ENCODE measurements around the gene AFTPH.

Gene AFTPH

DNA sequence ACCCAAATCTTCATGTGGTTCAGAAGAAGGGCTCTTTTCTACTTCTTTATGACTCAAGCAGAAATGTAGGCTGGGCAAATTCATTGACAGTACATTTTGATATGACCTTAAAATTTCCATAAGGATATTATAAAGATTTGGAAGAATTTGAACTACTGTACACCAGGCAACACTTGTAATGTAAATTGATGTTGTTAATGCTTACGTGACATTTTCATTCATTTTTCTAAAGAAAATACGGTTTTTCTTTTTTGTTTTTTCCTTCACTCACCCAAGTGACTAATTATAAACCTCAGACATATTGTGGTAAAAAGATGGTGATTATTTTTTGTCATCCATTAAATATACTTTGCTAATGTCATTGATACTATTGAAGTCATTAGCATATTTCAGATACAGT is 17.4 kb downstream of the AFTPH start:
- Histone ChIP-seq H3K4me2 (ENCODE audit: low read depth, low read length, poor library complexity, severe bottlenecking) (no peak overlapping the region), H3K4me3 (ENCODE audit: insufficient read depth, low read length, poor library complexity, severe bottlenecking) (no peak overlapping the region), H3K9me2 (replicated peaks; ENCODE audit: insufficient read depth, low read length) (no peaks in the 10 kb centered on the region), H4K20me1 (ENCODE audit: low read depth, low read length) (peaks cover 15% of the 10 kb centered on the region; the same call in 1 of the 2 replicates), H3K9me3 (ENCODE audit: insufficient read depth, low read length) (no peaks in the 10 kb centered on the region), H3K79me2 (ENCODE audit: insufficient read depth, low read length) (peaks cover 79% of the 10 kb centered on the region), H3K36me3 (ENCODE audit: low read length) (no peaks in the 10 kb centered on the region), H3K9ac (ENCODE audit: low read length) (no peak overlapping the region), H2AFZ (ENCODE audit: low read depth, low read length, severe bottlenecking) (no peak overlapping the region), H3F3A (ENCODE audit: insufficient read depth) (peaks cover 5% of the 10 kb centered on the region; the same call in 1 of the 2 replicates), H3K27ac (ENCODE audit: low read depth, low read length) (no peak overlapping the region), H3K27me3 (ENCODE audit: low read length) (no peaks in the 10 kb centered on the region)
- TF ChIP-seq CTCF (IDR thresholded peaks at IDR 0.05; ENCODE audit: insufficient read depth, low read length, poor library complexity, severe bottlenecking) (no peak), EZH2phosphoT487 (conservative IDR thresholded peaks at IDR 0.05; ENCODE audit: low read length) (no peak)

DNA sequence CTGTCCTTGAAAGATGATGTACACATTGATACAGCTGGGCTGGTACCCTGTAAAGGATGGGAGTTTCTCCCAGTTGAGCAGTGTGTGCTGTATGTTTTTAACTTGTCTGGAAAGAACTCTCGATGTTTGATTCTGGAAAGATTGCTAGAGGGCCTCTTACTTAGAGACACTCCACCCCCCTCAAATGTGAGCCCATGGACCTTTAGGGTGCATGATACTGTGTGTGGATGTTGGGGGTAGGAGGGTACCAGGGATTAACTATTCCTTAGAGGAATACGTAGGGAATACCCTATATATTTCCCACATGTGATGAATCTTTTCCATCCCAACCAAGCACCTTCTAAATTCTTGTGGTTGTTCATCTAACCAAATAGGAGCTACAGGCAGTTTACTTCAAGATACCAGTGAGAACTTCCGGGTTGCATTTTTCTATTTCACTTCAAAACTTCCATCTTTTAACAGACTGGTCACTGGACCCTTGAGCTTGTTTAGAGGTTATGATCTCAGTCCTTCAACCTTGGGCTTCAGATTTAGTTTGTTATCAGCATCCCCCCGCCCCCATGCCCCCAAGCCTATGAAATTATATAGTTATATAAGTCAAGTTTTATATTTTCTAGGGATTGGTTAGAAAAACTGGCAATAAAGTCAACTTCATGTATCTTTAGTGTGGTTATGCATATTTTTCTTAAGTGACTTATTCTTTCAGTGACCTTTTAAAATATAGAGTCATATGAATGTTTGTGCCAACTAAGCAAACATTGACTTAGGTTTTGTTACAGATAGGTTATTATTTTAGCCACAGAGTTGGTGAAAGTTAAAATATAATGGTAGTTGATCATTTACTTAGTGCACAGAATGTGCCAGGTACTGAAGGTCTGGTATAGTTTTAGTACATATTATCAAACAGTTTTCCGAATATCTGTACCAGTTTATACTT is 18.2 kb downstream of the AFTPH start:
- Histone ChIP-seq H3K36me3 (ENCODE audit: low read length) (no peaks in the 10 kb centered on the region), H3F3A (ENCODE audit: insufficient read depth) (peaks cover 5% of the 10 kb centered on the region; the same call in 1 of the 2 replicates), H3K9me3 (ENCODE audit: insufficient read depth, low read length) (no peaks in the 10 kb centered on the region), H3K9me2 (replicated peaks; ENCODE audit: insufficient read depth, low read length) (no peaks in the 10 kb centered on the region), H3K4me3 (ENCODE audit: insufficient read depth, low read length, poor library complexity, severe bottlenecking) (no peak overlapping the region), H4K20me1 (ENCODE audit: low read depth, low read length) (peaks cover 11% of the 10 kb centered on the region; the same call in 1 of the 2 replicates), H3K79me2 (ENCODE audit: insufficient read depth, low read length) (peaks cover 82% of the 10 kb centered on the region), H3K4me2 (ENCODE audit: low read depth, low read length, poor library complexity, severe bottlenecking) (no peak overlapping the region), H3K27me3 (ENCODE audit: low read length) (no peaks in the 10 kb centered on the region), H2AFZ (ENCODE audit: low read depth, low read length, severe bottlenecking) (no peak overlapping the region), H3K9ac (ENCODE audit: low read length) (no peak overlapping the region), H3K27ac (ENCODE audit: low read depth, low read length) (no peak overlapping the region)
- TF ChIP-seq CTCF (IDR thresholded peaks at IDR 0.05; ENCODE audit: insufficient read depth, low read length, poor library complexity, severe bottlenecking) (no peak), EZH2phosphoT487 (conservative IDR thresholded peaks at IDR 0.05; ENCODE audit: low read length) (no peak)

DNA sequence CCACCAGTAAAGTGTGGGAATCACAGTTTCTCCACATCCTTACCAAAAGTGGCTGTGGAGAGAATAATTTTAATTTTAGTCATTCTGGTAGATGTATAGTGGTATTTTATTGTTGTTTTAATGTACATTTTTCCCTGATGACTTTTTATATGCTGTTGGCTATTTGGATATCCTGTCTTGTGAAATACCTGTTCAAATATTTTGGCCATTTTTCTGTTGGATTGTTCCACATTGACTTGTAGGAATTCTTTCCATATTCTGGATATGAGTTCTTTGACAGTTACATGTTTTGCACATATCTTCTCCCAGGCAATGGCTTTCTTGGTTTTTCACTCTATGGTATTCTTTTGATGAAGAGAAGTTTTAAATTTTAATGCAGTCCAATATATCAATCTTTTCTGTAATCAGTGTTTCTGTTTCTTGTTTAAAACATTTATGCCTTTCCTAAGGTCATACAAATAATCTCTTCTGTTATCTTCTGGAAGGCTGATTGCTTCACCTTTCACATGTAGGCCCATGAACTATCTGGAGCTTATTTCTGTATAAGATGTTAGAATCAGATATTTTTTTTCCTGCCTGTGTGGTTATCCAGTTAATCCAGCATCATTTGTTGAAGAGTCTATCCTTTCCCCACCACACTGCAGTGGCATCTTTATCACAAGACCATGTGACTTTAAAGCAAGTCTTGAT is 19.0 kb downstream of the AFTPH start:
- H3K27me3 ChIP-seq (ENCODE audit: low read length): no peaks in the 10 kb centered on the region
- H3K4me2 ChIP-seq (ENCODE audit: low read depth, low read length, poor library complexity, severe bottlenecking): no peak overlapping the region
- no peak overlapping the region for H3K9ac ChIP-seq (ENCODE audit: low read length)
- H3K4me3 ChIP-seq (ENCODE audit: insufficient read depth, low read length, poor library complexity, severe bottlenecking): no peak overlapping the region
- H2AFZ ChIP-seq (ENCODE audit: low read depth, low read length, severe bottlenecking): no peak overlapping the region
- H3K79me2 ChIP-seq (ENCODE audit: insufficient read depth, low read length): peaks cover 75% of the 10 kb centered on the region
- no peaks in the 10 kb centered on the region for H3K9me3 ChIP-seq (ENCODE audit: insufficient read depth, low read length)
- no peak overlapping the region for H3K27ac ChIP-seq (ENCODE audit: low read depth, low read length)
- peaks cover 5% of the 10 kb centered on the region; the same call in 1 of the 2 replicates for H3F3A ChIP-seq (ENCODE audit: insufficient read depth)
- peaks cover 4% of the 10 kb centered on the region; the same call in 1 of the 2 replicates for H4K20me1 ChIP-seq (ENCODE audit: low read depth, low read length)
- no peaks in the 10 kb centered on the region for H3K36me3 ChIP-seq (ENCODE audit: low read length)
- no peaks in the 10 kb centered on the region for H3K9me2 ChIP-seq (replicated peaks; ENCODE audit: insufficient read depth, low read length)
- no peak for TF ChIP-seq EZH2phosphoT487 (conservative IDR thresholded peaks at IDR 0.05; ENCODE audit: low read length)
- no peak for TF ChIP-seq CTCF (IDR thresholded peaks at IDR 0.05; ENCODE audit: insufficient read depth, low read length, poor library complexity, severe bottlenecking)
